ENCODE data around the gene ZFAND3.

ZFAND3 gene

DNA sequence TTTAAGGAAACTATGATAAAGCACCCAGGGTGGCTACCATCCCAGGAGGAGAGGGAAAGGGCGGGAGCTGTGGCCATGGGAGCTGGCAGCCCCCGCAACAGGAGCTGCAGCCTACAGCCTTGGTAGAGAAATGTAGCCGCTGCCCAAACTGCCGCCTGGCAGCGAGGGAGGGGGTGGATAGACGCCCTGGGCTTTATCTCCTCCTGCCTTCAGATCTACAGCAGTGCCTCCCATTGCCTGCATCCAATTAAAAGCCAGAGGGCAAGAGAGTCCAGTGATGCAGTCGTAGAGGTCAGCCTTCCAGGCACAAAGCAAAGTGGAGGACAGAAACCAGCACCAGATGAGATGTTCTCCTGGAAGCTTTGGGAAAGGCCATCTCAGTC lies 35.0 kb upstream of the ZFAND3 start:
- Histone ChIP-seq H3K36me3 (ENCODE audit: control insufficient read depth, insufficient read depth, low read length) (no peaks in the 10 kb centered on the region), H3K4me1 (ENCODE audit: control insufficient read depth, insufficient read depth, low read length, poor library complexity, severe bottlenecking) (peaks cover 24% of the 10 kb centered on the region), H3K27ac (ENCODE audit: low read depth, low read length, severe bottlenecking) (no peak overlapping the region), H3K9me3 (ENCODE audit: control insufficient read depth, low read length) (no peaks in the 10 kb centered on the region), H3K4me3 (ENCODE audit: extremely low read depth, insufficient read depth, low read length, poor library complexity, severe bottlenecking) (no peak overlapping the region)
- 42 to 59% methylated on average over 3 to 4 of the region's 7 CpGs for WGBS, 2 experiments (ENCODE audit: insufficient coverage in 2 of 2)

DNA sequence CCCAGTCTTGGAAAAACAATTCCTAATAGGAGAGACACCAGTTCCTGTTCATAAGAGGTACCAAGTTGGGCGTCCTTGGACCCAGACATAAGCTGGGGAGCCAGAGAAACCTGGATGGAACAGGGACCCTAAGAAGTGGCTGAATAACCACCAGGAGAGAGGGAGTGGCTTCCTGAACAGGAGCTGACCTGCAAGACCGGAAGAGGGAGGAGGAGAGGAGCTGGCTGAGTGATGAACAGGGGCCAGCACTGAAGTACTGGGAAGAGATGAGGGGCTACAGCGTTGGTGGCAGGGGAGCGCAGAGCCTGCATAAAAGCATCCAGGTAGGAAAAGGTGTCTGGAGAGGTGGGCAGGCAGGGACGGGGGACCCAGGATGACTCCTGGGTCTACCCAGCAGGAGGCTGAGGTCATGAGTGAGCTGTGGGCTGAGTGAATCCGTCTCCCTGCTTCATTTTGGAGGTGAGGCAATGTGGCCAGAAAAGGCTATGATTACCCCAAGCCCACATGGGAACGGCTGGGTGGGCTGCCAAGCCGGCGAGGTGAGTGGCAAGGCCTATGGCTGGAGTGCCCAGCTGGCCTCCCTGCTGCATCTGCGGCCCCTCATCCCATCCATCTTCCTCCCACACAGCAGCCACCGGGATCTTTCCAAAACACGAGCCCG lies 34.4 kb upstream of the ZFAND3 start:
- Histone ChIP-seq H3K9me3 (ENCODE audit: control insufficient read depth, low read length) (no peaks in the 10 kb centered on the region), H3K4me1 (ENCODE audit: control insufficient read depth, insufficient read depth, low read length, poor library complexity, severe bottlenecking) (peaks cover 19% of the 10 kb centered on the region), H3K36me3 (ENCODE audit: control insufficient read depth, insufficient read depth, low read length) (no peaks in the 10 kb centered on the region), H3K27ac (ENCODE audit: low read depth, low read length, severe bottlenecking) (no peak overlapping the region), H3K4me3 (ENCODE audit: extremely low read depth, insufficient read depth, low read length, poor library complexity, severe bottlenecking) (no peak overlapping the region)
- WGBS, 2 experiments (ENCODE audit: insufficient coverage in 2 of 2), result 79 to 88% methylated on average over 13 of the region's 13 CpGs

DNA sequence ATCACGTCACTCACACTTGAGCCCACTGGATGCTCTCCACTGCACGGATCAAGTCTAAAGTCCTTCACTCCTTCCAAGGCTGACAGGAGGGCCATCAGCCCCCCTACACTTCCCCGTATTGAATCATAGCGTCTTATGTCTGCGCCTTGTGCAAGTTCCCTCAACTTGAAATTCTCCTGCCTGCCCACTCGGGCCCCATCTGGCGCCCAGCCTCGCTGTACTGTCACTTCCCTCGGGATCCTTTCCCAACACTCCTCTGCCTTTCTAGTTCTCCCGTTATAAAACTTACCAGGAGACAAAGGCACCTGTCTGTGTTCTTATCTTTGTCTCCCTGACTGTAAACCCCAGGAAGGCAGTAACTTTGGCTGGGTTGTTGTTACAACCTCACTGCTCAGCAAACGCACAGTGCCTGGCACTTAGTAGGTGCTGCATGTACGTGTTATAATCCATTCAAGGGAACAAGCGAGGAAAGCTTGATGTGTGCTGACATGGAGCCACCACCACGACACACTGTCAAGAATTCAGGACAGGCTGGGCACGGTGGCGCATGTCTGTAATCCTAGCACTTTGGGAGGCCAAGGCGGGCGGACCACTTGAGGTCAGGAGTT lies 33.8 kb upstream of the ZFAND3 start:
- 87 to 89% methylated on average over 14 to 18 of the region's 18 CpGs for WGBS, 2 experiments (ENCODE audit: insufficient coverage in 2 of 2)
- H3K27ac ChIP-seq (ENCODE audit: low read depth, low read length, severe bottlenecking), result no peak overlapping the region
- H3K9me3 ChIP-seq (ENCODE audit: control insufficient read depth, low read length), result no peaks in the 10 kb centered on the region
- no peak overlapping the region for H3K4me3 ChIP-seq (ENCODE audit: extremely low read depth, insufficient read depth, low read length, poor library complexity, severe bottlenecking)
- H3K4me1 ChIP-seq (ENCODE audit: control insufficient read depth, insufficient read depth, low read length, poor library complexity, severe bottlenecking), result peaks cover 17% of the 10 kb centered on the region
- H3K36me3 ChIP-seq (ENCODE audit: control insufficient read depth, insufficient read depth, low read length), result no peaks in the 10 kb centered on the region

DNA sequence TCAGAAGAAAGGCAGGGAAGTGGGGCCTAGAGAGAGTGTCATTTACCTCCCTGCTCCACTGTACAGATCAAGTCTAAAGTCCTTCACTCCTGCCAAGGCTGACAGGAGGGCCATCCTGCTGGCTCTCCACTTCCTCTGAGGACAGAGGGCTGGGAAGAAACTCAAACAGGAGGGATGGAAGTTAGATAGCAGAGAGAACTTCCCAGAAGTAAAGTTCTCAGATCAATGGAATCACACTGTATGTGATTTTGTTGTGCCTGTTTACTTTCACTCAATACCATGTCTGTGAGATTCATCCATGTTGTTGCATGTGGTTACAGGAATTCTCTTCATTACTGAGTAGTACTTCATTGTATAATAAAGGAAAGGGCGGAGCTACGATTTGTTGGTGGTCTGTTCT lies 32.3 kb upstream of the ZFAND3 start:
- Histone ChIP-seq H3K4me3 (ENCODE audit: extremely low read depth, insufficient read depth, low read length, poor library complexity, severe bottlenecking) (no peak overlapping the region), H3K27ac (ENCODE audit: low read depth, low read length, severe bottlenecking) (no peak overlapping the region), H3K36me3 (ENCODE audit: control insufficient read depth, insufficient read depth, low read length) (no peaks in the 10 kb centered on the region), H3K9me3 (ENCODE audit: control insufficient read depth, low read length) (no peaks in the 10 kb centered on the region), H3K4me1 (ENCODE audit: control insufficient read depth, insufficient read depth, low read length, poor library complexity, severe bottlenecking) (peaks cover 21% of the 10 kb centered on the region)
- WGBS, 2 experiments (ENCODE audit: insufficient coverage in 2 of 2), result no CpG with 5 or more reads among the region's 2 CpGs

DNA sequence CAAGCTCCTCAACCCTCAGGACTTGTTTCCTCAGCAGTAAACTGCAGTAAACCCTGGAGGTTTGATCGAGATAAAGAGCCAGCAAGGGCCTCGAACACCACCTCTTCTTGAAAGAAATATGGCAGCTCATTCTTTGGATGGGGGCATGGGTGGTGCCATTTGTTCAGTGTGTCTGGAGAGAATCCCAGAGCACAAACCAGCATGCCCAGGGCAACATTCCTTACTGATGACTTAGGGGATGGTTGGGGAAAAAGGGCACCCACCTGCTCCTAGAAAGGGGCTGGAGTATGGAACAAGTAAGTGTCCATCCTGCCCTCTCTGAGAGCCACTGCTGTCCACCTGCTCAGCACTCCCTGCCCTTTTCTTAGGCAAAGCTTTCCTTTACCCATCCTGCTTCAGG lies 31.3 kb upstream of the ZFAND3 start:
- Histone ChIP-seq H3K27ac (ENCODE audit: low read depth, low read length, severe bottlenecking) (no peak overlapping the region), H3K36me3 (ENCODE audit: control insufficient read depth, insufficient read depth, low read length) (no peaks in the 10 kb centered on the region), H3K9me3 (ENCODE audit: control insufficient read depth, low read length) (no peaks in the 10 kb centered on the region), H3K4me1 (ENCODE audit: control insufficient read depth, insufficient read depth, low read length, poor library complexity, severe bottlenecking) (peaks cover 15% of the 10 kb centered on the region), H3K4me3 (ENCODE audit: extremely low read depth, insufficient read depth, low read length, poor library complexity, severe bottlenecking) (no peak overlapping the region)
- WGBS, 2 experiments (ENCODE audit: insufficient coverage in 2 of 2), result 70 to 89% methylated on average over 2 of the region's 2 CpGs

DNA sequence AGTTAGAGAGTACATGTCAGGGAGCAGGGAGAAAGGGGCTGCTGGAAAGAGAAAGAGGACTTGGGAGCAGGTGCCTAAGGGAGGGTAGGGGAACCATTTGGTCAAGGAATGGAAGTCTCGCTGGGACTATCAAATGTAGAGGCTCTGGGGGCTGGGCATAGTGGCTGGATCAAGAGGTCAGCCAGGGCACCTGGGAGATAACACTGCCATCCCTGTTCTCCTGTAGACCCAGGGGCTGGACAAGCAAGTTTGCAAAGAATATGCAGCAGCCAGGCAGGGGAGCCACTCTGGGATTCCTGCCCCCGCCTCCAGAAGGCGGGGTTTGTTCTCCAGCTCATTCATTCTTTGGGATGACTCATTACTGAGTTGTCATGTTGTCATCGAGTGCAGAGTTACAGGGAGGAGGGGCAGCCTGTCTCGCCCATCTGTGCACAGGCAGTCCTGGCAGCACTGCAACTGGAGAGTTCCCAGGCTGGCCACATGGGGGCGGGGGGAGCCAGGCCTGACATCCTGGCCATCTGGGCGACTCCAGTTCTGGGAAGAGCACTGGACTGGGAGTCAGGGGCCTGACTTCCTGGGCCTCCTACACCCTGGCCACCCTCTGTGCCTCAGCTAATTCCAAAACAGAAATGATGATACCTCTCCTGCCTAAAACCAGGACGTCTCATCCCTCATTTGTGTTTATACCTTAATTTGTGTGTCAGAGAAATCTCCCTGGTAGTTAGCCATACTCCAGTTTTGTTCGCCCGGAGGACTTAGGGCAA lies 28.2 kb upstream of the ZFAND3 start:
- no peak overlapping the region for H3K4me3 ChIP-seq (ENCODE audit: extremely low read depth, insufficient read depth, low read length, poor library complexity, severe bottlenecking)
- H3K36me3 ChIP-seq (ENCODE audit: control insufficient read depth, insufficient read depth, low read length), result no peaks in the 10 kb centered on the region
- H3K27ac ChIP-seq (ENCODE audit: low read depth, low read length, severe bottlenecking), result no peak overlapping the region
- WGBS, 2 experiments (ENCODE audit: insufficient coverage in 2 of 2), result 12 to 26% methylated on average over 8 to 10 of the region's 10 CpGs
- no peaks in the 10 kb centered on the region for H3K9me3 ChIP-seq (ENCODE audit: control insufficient read depth, low read length)
- peaks cover 4% of the 10 kb centered on the region for H3K4me1 ChIP-seq (ENCODE audit: control insufficient read depth, insufficient read depth, low read length, poor library complexity, severe bottlenecking)

DNA sequence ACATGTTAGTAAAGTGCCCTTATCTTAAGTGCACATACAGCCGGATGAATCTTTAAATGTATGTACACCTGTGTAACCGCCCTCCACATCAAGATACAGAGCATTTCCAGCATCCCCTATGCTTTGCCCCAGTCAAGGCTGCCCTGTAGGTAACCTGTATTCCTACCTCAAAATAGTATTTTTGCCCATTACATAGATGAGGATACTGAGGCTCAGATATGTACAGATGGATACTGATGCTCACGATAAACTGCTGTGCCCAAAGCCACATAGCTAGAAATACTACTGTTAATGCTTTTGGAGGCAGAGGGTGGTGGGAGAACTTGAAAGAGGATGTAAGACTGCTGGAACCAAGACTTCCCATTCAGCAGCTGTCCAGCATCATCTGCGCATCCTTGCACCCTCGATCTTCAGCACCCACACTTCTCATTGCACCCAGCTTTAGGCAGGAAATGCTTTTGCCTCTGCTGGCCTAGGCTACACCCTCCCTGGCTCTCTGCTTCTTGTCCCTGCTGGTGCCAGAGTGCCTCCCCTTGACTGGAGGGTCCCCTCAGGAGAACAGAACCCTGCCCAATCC lies 27.0 kb upstream of the ZFAND3 start:
- no peaks in the 10 kb centered on the region for H3K9me3 ChIP-seq (ENCODE audit: control insufficient read depth, low read length)
- WGBS, 2 experiments (ENCODE audit: insufficient coverage in 2 of 2), result 93 to 100% methylated on average over 3 of the region's 5 CpGs
- no peak overlapping the region for H3K4me3 ChIP-seq (ENCODE audit: extremely low read depth, insufficient read depth, low read length, poor library complexity, severe bottlenecking)
- H3K4me1 ChIP-seq (ENCODE audit: control insufficient read depth, insufficient read depth, low read length, poor library complexity, severe bottlenecking), result peaks cover 4% of the 10 kb centered on the region
- no peak overlapping the region for H3K27ac ChIP-seq (ENCODE audit: low read depth, low read length, severe bottlenecking)
- H3K36me3 ChIP-seq (ENCODE audit: control insufficient read depth, insufficient read depth, low read length), result no peaks in the 10 kb centered on the region

DNA sequence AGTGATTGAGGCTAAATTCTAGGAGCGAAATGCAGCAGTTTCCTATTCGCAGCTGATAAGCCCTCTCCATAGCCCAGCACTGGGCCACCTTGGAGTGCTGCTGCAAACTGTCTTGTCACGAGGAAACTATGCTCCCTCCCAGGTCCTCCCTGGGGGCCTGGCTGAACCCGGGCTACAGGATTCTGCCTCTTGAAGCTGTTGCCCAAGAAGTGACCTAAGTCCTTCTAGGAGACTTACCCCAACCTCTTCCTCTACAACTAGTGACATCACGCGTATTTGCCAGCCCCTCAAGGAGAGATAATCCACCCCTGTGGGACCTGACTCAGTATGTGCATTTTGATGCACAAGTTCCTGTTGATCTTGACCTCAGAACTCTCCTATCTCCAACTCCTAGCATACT lies 26.5 kb upstream of the ZFAND3 start:
- 72 to 75% methylated on average over 6 of the region's 6 CpGs for WGBS, 2 experiments (ENCODE audit: insufficient coverage in 2 of 2)
- Histone ChIP-seq H3K27ac (ENCODE audit: low read depth, low read length, severe bottlenecking) (no peak overlapping the region), H3K36me3 (ENCODE audit: control insufficient read depth, insufficient read depth, low read length) (no peaks in the 10 kb centered on the region), H3K4me1 (ENCODE audit: control insufficient read depth, insufficient read depth, low read length, poor library complexity, severe bottlenecking) (peaks cover 4% of the 10 kb centered on the region), H3K9me3 (ENCODE audit: control insufficient read depth, low read length) (no peaks in the 10 kb centered on the region), H3K4me3 (ENCODE audit: extremely low read depth, insufficient read depth, low read length, poor library complexity, severe bottlenecking) (no peak overlapping the region)

DNA sequence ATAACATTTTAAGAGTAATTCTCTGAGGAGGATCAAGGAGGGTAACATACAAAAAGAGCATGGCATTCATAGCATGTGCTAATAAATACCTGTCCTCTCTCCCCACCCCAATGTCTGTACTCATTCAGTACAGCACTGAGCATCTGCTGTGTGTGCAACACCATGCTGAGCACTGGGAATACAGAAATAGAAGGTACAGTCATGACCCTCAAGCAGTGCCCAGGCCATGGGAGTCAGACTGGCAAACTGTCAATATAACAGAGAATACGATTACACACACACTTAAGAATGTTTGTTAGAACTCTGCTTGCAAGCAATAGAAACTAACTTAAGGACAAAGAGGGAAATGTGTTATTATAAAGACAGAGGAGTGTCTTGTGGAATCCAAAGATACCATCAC lies 24.7 kb upstream of the ZFAND3 start:
- no peak overlapping the region for H3K4me3 ChIP-seq (ENCODE audit: extremely low read depth, insufficient read depth, low read length, poor library complexity, severe bottlenecking)
- H3K4me1 ChIP-seq (ENCODE audit: control insufficient read depth, insufficient read depth, low read length, poor library complexity, severe bottlenecking), result peaks cover 4% of the 10 kb centered on the region
- no CpG with 5 or more reads among the region's 1 CpG for WGBS, 2 experiments (ENCODE audit: insufficient coverage in 2 of 2)
- no peaks in the 10 kb centered on the region for H3K9me3 ChIP-seq (ENCODE audit: control insufficient read depth, low read length)
- H3K36me3 ChIP-seq (ENCODE audit: control insufficient read depth, insufficient read depth, low read length), result no peaks in the 10 kb centered on the region
- no peak overlapping the region for H3K27ac ChIP-seq (ENCODE audit: low read depth, low read length, severe bottlenecking)

DNA sequence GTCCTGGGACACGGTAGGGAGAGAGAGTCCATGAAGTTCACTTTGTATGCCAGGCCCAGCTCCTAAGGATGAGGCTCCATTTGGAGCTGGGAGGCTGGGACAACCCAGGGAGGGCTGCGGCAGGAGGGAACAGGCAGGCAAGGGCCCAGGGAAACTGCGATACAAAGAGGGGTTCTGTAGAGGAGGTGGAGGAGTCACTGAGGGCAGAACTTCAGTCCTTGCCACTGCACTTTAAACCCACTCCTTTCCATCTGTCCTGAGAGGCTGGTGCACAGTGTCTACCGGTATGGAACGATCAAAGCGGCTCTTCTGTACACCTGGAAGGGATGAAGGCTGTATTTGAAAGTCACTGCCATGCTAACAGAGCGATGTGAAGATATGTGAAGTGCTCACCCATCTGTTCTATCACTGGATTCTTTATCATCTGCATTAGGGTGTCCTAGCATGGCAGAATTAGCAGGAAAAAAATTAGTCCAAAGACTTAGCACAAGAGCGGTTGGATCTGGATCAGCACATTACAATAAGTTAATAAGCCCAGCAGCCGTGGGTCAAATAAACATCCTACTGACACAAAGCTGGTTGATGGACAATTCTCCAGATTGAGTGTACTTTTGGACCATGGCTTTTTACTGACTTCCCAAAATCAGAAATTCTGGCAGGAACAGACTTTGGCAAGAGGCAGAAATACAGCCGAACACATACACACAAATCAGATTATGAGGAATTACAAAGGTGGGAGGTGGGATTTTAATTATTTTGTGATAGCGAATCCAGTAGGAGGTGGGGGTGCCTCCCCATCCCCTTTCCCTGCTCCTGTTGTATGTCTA lies 20.9 kb upstream of the ZFAND3 start:
- no peak overlapping the region for H3K4me3 ChIP-seq (ENCODE audit: extremely low read depth, insufficient read depth, low read length, poor library complexity, severe bottlenecking)
- no peaks in the 10 kb centered on the region for H3K9me3 ChIP-seq (ENCODE audit: control insufficient read depth, low read length)
- no peaks in the 10 kb centered on the region for H3K4me1 ChIP-seq (ENCODE audit: control insufficient read depth, insufficient read depth, low read length, poor library complexity, severe bottlenecking)
- no peaks in the 10 kb centered on the region for H3K36me3 ChIP-seq (ENCODE audit: control insufficient read depth, insufficient read depth, low read length)
- no peak overlapping the region for H3K27ac ChIP-seq (ENCODE audit: low read depth, low read length, severe bottlenecking)
- WGBS, 2 experiments (ENCODE audit: insufficient coverage in 2 of 2), result 89 to 93% methylated on average over 6 to 9 of the region's 11 CpGs
